ENCODE data around the gene SLC13A4.
"Not testable (repeated sequence)": the region's sequence is repeated elsewhere in the genome, so short reads cannot be mapped to it uniquely, and the experiment has no call there.

Gene SLC13A4

DNA sequence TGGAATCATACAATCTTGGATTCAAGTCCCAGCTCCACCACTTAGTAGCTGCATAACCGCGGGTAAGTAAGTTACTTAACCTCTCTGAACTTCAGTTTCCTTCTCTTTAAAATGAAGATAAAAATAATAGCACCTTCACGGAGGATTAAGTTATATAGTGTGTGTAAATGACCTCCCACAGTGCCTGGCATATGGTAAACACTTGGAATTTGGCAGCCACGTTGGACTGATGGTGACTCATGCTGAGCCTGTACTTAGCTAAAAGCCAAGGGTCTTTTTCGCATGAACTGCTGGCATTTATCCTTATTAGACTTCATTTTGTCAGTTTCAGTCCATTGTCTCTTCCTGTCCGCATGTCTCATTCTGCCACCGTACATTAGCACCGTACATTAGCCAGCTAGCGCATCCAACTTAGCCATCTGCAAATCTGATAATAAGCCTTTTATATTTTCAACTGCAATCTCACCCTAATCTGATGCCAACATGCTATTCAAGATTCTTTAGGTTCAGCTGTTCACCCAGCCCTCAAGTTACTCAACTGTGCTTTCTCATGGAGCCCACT lies 11.2 kb downstream of the SLC13A4 start:
- no peak for DNase-seq

DNA sequence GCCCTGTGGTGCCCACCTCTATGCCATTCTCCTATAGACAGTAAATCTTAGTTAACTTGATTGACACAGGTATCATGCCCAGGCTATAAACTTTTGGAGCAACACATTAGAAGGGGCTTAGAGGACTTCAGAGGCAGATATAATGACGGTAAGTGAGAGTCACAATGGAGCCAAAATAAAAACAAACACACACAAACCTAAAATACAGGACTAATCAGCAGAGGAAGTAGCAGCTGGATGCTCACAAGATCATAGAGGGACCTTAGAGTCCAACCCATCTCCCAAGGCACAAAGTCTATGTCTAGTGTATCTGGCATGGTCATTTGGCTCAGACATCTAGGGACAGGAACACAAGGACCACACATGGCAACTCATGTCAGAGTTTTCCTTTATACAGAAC lies 12.3 kb downstream of the SLC13A4 start:
- DNase-seq = no peak

DNA sequence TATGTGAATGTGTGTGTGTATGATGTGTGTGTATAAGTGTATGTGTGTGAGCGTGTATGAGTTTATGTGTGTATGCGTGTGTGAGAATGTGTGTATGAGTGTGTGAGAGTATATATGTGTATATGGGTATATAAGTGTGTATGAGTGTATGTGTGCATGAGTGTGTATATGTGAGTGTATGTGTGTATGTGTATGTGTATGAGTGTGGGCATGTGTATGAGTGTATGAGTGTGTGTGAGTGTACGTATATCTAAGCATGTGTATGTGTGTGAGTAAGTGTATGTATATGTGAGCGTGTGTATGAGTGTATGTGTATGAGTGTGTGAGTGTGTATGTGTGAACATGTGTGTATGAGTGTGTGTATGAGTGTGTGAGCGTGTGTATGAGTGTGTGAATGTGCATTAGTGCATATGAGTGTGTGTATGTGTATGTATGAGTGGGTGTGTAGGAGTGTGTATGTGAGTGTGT lies 12.9 kb downstream of the SLC13A4 start:
- DNase-seq = no peak

GRCh38 chr7:135714534-135715009 lies 13.4 kb downstream of the SLC13A4 start:
- no peak for DNase-seq

DNA sequence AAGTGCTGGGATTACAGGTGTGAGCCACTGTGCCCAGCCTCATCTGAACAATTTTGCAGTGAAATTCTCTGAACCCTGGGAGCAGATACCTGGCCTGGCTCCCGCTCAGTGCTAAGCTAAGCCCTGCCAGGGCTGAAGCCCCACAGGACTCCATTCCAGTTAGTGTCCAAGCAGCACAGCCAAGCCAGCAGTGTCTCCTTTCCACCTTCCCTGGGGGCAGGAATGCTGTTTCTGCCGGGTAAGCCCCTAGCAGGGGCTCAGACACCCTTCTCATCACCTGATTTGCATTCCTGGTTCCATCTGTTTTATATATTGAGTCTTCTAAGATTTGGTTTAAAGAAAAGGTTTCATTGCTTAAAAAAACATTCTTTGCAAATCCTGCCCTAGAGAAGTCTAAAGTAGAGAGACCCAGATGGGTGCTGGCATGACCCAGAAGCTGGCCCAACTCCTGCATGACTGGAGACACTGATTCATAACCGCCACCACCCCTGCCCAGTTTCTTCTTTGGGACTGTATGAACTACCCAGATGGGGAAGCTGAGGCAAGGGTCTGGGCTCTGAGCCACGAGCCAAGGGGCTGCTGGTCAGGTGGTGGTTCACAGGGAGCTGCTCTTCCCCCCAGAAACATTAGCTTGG lies 14.0 kb downstream of the SLC13A4 start:
- no peak for DNase-seq

- DNase-seq = no peak
These were observed 15.2 kb downstream of the SLC13A4 start for GRCh38 chr7:135712796-135713195.

DNA sequence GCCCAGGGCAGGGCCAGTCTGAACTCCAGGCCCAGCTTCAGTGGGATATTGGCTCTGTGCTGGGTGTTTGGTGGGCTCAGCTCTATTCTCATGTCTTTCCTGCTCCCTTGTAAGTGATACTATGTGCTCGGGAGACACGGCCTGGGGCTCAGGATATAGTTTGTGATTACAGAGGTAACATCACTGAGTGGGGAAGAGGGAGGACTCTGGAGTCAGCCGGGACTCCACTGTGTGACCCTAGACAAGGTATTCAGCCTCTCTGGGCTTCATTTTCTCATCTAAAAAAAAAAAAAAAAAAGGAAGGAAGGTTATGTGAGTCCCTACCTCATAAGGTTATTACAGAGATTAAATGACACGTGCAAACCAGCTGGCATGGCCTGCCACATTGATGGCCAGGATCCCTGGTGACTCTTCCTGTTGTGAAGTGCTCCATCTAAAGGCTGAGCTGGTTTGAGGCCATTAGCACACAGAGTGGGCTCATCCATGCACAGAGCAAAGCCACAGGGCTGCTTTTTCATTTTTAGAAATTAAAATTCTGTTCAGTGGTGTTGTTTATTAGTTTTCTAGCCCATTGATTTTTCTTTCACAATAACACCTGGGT lies 15.7 kb downstream of the SLC13A4 start:
- DNase-seq = no peak

GRCh38 chr7:135711139-135711469 lies 16.9 kb downstream of the SLC13A4 start:
- DNase-seq = no peak

- no peak for DNase-seq
These were observed 17.4 kb downstream of the SLC13A4 start for GRCh38 chr7:135710417-135711138.

DNA sequence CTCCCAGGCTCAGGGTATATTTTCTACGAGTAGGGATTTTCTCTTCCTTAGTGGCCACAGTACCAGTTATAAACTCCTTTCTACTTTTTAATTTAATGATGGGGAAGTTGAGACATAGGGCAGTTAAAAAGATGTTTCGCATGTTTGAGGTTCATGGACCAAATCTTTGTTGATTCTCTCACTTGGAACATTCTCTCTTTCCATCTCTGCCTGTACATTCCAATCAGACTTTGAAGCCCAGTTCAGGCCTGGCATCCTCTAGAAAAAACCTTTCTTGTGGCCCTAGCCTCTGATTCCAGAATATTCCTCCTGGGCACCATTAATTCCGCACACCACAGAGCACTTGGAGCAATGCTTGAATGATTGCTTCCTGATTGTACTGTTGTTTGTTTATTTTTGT lies 18.5 kb downstream of the SLC13A4 start:
- no peak for DNase-seq

DNA sequence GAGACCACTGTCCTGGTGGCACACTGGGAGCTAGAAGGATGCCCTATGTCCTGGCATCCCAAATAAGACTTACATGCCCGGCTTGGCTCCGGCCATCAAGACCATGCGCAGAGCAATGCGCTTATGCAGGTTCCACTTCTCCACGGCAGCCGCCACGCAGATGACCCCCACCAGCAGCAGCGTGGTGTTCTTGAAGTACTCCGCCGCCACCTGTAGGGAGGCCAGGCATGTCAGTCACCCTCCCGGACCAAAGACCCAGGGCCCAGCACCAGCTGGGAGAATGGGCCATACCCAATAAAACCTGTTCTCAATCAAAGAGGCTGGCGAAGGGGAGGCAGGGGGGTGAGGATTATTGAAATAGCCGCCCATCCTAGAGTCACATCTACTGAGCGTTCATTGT lies 19.9 kb downstream of the SLC13A4 start:
- DNase-seq = no peak

DNA sequence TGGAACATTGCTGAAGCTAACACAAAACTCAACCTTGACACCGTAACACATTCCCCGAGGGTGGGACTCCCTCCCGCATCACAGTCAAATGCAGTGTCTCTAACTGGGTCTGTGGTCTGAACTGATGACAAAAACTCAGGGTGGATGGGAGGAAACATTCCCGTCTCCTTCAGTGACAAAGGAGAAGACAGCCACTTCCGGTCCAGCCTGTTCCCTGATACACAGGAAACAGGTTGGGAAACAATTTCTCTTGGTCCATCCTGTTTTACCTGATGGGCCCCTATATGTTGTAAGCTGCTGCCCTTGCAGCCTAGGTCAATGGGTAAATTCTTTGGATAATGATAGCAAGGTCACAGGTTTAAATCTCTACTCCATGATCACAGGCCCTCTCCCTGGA lies 20.4 kb downstream of the SLC13A4 start:
- DNase-seq = no peak

GRCh38 chr7:135706858-135707569 lies 21.0 kb downstream of the SLC13A4 start:
- DNase-seq = no peak

- no peak for DNase-seq
These were observed 21.8 kb downstream of the SLC13A4 start for GRCh38 chr7:135706038-135706742.

- DNase-seq = no peak
These were observed 23.3 kb downstream of the SLC13A4 start for GRCh38 chr7:135704698-135705097.

GRCh38 chr7:135704074-135704473 lies 23.9 kb downstream of the SLC13A4 start:
- no peak for DNase-seq

- DNase-seq = no peak
These were observed 30.5 kb downstream of the SLC13A4 start for GRCh38 chr7:135697276-135698049.

DNA sequence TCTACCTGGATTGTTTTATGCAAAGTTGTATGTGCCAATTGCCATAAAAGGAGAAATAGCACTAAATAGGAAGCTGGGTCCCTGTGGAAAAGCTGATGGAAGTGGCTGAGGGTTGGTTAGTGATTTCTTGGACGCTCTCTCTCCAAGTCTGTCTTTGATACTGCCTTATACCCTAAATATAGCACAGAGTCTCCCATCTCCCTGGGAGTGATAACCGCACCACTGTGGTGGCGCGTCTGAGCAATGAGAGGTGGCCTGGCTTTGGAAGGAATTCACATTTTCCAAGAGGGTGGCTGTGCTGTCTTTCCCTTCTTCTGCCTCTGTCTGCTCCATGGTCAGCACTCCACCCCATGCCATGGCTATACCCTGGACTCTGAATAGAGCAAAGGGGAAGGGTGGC lies 34.4 kb downstream of the SLC13A4 start:
- DNase-seq = no peak

- not testable (repeated sequence) for DNase-seq
These were observed 35.4 kb downstream of the SLC13A4 start for GRCh38 chr7:135692606-135693005.

- DNase-seq = no peak
These were observed 35.9 kb downstream of the SLC13A4 start for GRCh38 chr7:135692055-135692454.

DNA sequence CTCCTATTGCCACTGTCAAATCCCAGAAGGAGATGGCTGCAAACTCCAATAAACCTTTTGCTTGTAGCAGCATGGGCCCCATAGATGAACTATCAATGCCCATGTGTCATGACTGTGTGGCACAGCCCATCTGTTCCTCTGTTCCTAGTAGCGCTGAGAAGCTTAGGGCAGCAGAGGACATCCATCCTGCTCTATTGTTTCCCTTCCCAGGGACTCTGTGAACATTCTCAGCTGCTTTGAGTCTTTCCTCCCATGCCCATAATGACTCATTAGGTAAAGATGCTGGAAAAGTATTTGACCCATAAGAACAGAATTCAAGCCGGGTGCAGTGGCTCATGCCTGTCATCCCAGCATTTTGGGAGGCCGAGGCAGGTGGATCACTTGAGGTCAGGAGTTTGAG lies 37.4 kb downstream of the SLC13A4 start:
- DNase-seq = no peak

DNA sequence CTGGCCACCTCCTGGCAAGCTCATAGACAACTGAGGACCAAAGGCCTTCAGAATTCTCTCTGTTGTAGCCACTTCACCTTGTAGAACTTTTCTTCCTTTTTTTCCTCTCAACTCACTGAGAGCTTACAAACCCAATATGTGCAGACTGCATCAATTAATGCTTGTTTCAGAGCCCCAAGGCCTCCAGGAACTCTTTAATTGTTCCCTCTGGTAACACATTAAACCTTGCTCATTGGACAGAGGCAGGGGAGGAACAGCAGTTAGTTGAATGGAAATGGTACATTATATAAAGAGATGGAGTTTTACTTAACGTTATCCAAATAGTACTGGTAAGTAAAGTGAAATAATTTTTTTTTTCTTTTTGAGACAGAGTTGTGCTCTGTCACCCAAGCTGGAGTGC lies 40.5 kb downstream of the SLC13A4 start:
- no peak for DNase-seq

Measured in activated T-cell treated with anti-CD3 and anti-CD28 coated beads for 4 hours (primary cell).